ENCODE data around the gene TCF7L2.

The TCF7L2 gene

DNA sequence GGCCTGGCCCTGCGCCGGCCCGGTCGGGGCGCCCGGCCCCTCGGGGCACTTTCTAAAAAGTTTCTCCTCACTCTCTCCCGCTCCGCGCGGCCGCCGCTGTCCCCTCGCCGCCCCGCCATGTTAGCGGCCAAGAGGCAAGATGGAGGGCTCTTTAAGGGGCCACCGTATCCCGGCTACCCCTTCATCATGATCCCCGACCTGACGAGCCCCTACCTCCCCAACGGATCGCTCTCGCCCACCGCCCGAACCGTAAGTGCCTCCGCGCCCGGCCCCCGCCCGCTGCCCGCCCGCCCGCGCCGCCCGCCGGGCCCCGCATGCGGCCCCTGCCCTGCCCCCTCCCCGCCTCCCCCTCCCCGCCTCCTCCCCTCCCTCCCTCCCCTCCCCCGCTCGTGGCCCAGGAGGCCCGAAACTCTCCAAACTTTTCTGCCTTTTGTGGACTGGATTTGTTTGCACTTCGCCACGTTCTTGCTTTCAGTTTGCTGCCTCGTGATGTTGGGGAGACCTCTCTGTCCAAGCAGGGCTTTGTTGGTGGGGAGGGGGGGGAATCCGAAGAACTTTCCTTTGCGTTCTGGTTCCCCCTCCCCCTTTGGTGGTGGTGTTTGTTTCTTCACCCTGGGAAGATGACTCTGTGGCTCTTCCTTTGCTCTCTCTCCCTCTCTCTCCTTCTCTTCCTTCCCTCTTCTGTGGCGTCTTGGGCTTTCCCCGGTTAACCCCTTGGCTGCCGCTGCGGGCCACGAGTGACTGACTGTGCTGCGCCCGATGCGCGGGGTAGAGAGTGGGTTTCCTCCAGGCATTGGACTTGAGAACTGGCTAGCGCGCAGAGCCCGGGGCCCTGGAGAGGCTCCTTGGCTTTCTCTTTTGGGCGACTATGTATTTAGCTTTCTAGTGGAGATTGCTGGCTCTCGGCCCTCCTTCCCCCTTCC, 1.6 kb downstream of the TCF7L2 start:
- Histone ChIP-seq H3K27ac (ENCODE audit: low read length) (no peak overlapping the region), H3K4me3 (ENCODE audit: low read length) (no peak overlapping the region), H3K9ac (ENCODE audit: low read length) (no peak overlapping the region), H3K9me3 (ENCODE audit: insufficient read depth, low read length) (no peaks in the 10 kb centered on the region), H3K27me3 (ENCODE audit: low read depth, low read length) (peaks cover 12% of the 10 kb centered on the region; the same call in 1 of the 2 replicates), H3K4me2 (ENCODE audit: low read length) (no peak overlapping the region), H3K36me3 (replicated peaks; ENCODE audit: low read depth, low read length) (no peaks in the 10 kb centered on the region), H3K4me1 (ENCODE audit: low read length) (no peaks in the 10 kb centered on the region), H4K20me1 (ENCODE audit: insufficient read depth, low read length) (no peaks in the 10 kb centered on the region), H2AFZ (ENCODE audit: low read depth, low read length) (no peak overlapping the region), H3K79me2 (ENCODE audit: low read length) (no peaks in the 10 kb centered on the region)
- TF ChIP-seq EZH2phosphoT487 (IDR thresholded peaks at IDR 0.05; ENCODE audit: low read depth), result no peak
- TF ChIP-seq, protein P1, sequence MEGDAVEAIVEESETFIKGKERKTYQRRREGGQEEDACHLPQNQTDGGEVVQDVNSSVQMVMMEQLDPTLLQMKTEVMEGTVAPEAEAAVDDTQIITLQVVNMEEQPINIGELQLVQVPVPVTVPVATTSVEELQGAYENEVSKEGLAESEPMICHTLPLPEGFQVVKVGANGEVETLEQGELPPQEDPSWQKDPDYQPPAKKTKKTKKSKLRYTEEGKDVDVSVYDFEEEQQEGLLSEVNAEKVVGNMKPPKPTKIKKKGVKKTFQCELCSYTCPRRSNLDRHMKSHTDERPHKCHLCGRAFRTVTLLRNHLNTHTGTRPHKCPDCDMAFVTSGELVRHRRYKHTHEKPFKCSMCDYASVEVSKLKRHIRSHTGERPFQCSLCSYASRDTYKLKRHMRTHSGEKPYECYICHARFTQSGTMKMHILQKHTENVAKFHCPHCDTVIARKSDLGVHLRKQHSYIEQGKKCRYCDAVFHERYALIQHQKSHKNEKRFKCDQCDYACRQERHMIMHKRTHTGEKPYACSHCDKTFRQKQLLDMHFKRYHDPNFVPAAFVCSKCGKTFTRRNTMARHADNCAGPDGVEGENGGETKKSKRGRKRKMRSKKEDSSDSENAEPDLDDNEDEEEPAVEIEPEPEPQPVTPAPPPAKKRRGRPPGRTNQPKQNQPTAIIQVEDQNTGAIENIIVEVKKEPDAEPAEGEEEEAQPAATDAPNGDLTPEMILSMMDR (IDR thresholded peaks at IDR 0.05; ENCODE audit: low read depth, low read length), result no peak

DNA sequence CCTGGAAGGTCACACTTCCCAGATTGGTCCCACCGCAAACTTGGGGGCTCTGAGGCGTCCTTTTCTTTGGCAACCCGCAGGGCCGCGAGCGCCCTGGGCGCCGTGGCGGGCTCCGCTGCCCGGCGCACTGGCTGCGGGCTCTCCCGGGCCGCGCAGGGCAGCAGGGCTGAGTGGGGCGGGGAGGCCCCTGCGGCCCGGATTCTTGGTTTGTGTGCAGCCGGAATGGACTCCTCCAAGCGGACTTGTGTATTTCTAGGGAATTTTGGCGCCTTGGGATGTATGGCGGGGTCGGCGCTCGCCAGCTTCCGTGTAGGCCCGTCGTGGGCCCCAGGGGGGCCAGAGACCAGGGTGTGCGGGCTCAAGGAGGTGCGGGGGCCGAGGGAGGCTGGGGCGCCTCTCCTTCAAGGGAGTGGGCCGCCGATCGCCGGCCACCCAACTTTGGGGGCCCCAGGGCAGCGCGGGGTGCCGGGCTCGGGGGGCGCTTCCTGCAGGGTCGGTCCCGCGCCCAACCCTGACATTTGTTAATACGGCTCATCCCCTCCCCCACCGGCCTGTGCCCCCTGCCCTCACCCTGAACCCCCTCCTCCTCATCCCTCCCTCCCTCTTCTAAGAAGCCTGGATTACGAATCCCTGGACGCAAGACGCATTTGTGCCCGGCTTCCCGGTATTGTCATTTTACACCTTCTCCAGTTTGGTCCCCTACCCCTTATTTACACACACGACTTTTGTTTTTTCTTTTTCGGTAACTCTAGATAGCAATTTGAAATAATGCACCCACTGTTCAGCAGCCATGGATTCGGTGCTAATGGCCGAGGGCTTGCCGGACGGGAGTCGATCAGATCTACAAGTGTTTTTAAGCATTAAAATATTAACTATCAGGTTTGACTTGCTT, 2.5 kb downstream of the TCF7L2 start:
- TF ChIP-seq EZH2phosphoT487 (IDR thresholded peaks at IDR 0.05; ENCODE audit: low read depth), result no peak
- TF ChIP-seq, protein P1 (IDR thresholded peaks at IDR 0.05; ENCODE audit: low read depth, low read length), result no peak
- Histone ChIP-seq H3K36me3 (replicated peaks; ENCODE audit: low read depth, low read length) (no peaks in the 10 kb centered on the region), H3K27ac (ENCODE audit: low read length) (no peak overlapping the region), H4K20me1 (ENCODE audit: insufficient read depth, low read length) (no peaks in the 10 kb centered on the region), H3K4me2 (ENCODE audit: low read length) (no peak overlapping the region), H3K9ac (ENCODE audit: low read length) (no peak overlapping the region), H2AFZ (ENCODE audit: low read depth, low read length) (no peak overlapping the region), H3K27me3 (ENCODE audit: low read depth, low read length) (peaks cover 12% of the 10 kb centered on the region; the same call in 1 of the 2 replicates), H3K79me2 (ENCODE audit: low read length) (no peaks in the 10 kb centered on the region), H3K4me3 (ENCODE audit: low read length) (no peak overlapping the region), H3K4me1 (ENCODE audit: low read length) (no peaks in the 10 kb centered on the region), H3K9me3 (ENCODE audit: insufficient read depth, low read length) (no peaks in the 10 kb centered on the region)

DNA sequence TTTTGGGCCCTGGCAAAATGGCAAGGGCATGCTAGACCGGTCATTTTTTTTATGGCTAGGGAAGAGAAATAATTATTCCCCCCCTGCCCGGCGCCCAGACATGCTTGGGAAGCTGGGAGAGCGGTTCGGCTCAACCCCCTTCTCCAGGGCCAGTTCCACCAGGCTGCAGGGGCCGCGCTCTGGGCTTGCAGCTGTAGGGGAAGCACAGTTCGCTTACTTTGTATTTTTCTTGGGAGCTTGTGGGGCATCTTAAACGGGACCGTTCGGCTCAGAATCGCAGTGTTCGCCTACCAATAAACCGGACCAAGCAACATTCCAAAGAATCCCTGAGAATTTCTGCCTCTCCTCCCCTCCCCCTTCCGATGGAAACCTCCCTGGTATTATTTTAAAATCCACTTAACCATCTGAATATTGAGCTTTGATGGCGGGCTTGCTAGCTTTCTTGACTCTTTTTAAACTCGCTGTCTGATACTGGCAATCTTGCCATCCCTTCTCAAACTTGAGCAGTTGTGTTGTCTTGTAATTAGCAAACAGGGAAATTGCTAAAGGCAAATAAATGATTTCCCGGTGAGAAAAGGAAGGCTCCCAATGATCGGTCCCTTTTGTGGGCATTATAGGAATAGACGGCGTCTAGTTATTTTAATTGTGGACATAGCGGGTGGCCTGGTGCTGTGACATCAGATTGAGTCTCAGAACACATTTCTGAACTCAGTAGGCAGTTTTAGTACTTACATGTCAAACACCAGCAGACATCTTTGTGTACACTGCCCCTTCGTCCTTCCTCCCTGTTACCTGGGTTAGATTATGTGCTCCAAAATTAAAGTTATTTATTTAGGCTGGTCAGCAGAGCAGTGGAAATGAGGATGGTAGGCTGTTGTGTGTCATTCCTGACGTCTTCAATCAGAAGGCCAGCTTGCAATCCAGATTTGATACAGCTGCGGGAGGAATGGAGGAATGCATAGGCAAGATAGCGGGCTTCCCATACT, 3.4 kb downstream of the TCF7L2 start:
- no peak overlapping the region for H2AFZ ChIP-seq (ENCODE audit: low read depth, low read length)
- no peak overlapping the region for H3K9ac ChIP-seq (ENCODE audit: low read length)
- no peaks in the 10 kb centered on the region for H3K4me1 ChIP-seq (ENCODE audit: low read length)
- TF ChIP-seq EZH2phosphoT487 (IDR thresholded peaks at IDR 0.05; ENCODE audit: low read depth), result no peak
- TF ChIP-seq, protein P1 (IDR thresholded peaks at IDR 0.05; ENCODE audit: low read depth, low read length), result no peak
- no peaks in the 10 kb centered on the region for H3K36me3 ChIP-seq (replicated peaks; ENCODE audit: low read depth, low read length)
- no peak overlapping the region for H3K4me3 ChIP-seq (ENCODE audit: low read length)
- H3K9me3 ChIP-seq (ENCODE audit: insufficient read depth, low read length), result no peaks in the 10 kb centered on the region
- H3K27ac ChIP-seq (ENCODE audit: low read length), result no peak overlapping the region
- no peak overlapping the region for H3K4me2 ChIP-seq (ENCODE audit: low read length)
- no peaks in the 10 kb centered on the region for H4K20me1 ChIP-seq (ENCODE audit: insufficient read depth, low read length)
- no peaks in the 10 kb centered on the region for H3K79me2 ChIP-seq (ENCODE audit: low read length)
- H3K27me3 ChIP-seq (ENCODE audit: low read depth, low read length), result peaks cover 9% of the 10 kb centered on the region; the same call in 1 of the 2 replicates

All from OCI-LY3 (cell line).